PFSK-1 (cell line): Measurements from ENCODE around the gene SPOCD1.

ENCODE experiments used
- FOXP2 ChIP-seq: optimal IDR thresholded peaks from 2 replicates; pipeline ENCODE3; 2011; ENCODE audit warnings: borderline replicate concordance, control low read depth, inconsistent platforms; ENCODE audit not compliant: insufficient read depth; ENCODE audit errors: extremely low read length, extremely low read depth
- POLR2AphosphoS5 ChIP-seq: IDR thresholded peaks from 2 replicates; pipeline ENCODE4 v1.6.1; 2012; ENCODE audit warnings: low read depth, mild to moderate bottlenecking, control low read depth, low read length, moderate library complexity
- SIN3A ChIP-seq: IDR thresholded peaks from 2 replicates; pipeline ENCODE4 v1.6.1; 2012; ENCODE audit warnings: mild to moderate bottlenecking, low read length, moderate library complexity, borderline replicate concordance; ENCODE audit not compliant: insufficient read depth
- TAF1 ChIP-seq: IDR thresholded peaks from 2 replicates; pipeline ENCODE4 v1.6.1; 2012; ENCODE audit warnings: low read length, control low read depth, borderline replicate concordance; ENCODE audit not compliant: insufficient read depth
- TF ChIP-seq, protein P1 (sequence below), 2 experiments: IDR thresholded peaks; 2 replicates each; pipeline versions ENCODE4 v1.6.1 to v1.8.0; 2011 to 2012; ENCODE audit warnings: low read depth in 2 of 2, low read length in 2 of 2, control low read depth in 1 of 2, inconsistent platforms in 1 of 2, mild to moderate bottlenecking in 1 of 2, moderate library complexity in 1 of 2; ENCODE audit not compliant: insufficient read depth in 1 of 2

SPOCD1 gene

DNA sequence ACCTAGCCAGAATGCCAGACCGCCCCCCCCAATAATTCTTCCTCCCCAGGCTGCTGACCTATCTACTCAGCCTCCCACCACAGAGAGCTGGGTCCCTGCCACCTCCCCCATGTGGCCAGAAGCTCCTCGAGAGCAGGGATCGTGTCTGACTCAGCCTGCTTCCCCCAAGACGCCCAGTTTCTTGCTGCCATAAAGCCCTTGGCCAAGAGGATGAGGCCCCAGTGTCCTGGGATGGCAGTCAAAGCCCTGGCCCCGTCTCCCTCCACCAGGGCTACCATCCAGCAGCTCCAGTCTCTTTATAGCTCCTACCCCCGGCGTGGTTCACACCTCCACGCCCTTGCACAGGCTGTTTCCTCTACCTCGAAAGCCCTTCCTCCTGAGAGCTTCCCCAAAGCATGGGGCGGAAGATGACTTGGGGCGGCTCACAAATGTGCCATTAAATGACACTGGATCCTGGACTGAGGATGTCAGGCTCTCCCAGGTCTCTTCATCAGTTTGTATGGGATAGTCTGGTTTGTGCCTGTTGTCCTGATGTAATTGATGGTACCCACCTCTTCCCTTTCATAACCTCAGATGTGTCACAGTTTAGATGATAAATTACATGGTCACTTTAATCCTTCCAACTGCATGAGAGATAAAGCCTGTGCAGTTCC, 64.8 kb downstream of the SPOCD1 start:
- no peak for TF ChIP-seq SIN3A
- no peak for TF ChIP-seq POLR2AphosphoS5
- no peak for TF ChIP-seq FOXP2
- TF ChIP-seq TAF1, result no peak
- TF ChIP-seq, protein P1, sequence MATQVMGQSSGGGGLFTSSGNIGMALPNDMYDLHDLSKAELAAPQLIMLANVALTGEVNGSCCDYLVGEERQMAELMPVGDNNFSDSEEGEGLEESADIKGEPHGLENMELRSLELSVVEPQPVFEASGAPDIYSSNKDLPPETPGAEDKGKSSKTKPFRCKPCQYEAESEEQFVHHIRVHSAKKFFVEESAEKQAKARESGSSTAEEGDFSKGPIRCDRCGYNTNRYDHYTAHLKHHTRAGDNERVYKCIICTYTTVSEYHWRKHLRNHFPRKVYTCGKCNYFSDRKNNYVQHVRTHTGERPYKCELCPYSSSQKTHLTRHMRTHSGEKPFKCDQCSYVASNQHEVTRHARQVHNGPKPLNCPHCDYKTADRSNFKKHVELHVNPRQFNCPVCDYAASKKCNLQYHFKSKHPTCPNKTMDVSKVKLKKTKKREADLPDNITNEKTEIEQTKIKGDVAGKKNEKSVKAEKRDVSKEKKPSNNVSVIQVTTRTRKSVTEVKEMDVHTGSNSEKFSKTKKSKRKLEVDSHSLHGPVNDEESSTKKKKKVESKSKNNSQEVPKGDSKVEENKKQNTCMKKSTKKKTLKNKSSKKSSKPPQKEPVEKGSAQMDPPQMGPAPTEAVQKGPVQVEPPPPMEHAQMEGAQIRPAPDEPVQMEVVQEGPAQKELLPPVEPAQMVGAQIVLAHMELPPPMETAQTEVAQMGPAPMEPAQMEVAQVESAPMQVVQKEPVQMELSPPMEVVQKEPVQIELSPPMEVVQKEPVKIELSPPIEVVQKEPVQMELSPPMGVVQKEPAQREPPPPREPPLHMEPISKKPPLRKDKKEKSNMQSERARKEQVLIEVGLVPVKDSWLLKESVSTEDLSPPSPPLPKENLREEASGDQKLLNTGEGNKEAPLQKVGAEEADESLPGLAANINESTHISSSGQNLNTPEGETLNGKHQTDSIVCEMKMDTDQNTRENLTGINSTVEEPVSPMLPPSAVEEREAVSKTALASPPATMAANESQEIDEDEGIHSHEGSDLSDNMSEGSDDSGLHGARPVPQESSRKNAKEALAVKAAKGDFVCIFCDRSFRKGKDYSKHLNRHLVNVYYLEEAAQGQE (IDR thresholded peaks at IDR 0.05; ENCODE audit: insufficient read depth in 1 of 2, low read depth in 2 of 2, low read length in 2 of 2), result no peak

DNA sequence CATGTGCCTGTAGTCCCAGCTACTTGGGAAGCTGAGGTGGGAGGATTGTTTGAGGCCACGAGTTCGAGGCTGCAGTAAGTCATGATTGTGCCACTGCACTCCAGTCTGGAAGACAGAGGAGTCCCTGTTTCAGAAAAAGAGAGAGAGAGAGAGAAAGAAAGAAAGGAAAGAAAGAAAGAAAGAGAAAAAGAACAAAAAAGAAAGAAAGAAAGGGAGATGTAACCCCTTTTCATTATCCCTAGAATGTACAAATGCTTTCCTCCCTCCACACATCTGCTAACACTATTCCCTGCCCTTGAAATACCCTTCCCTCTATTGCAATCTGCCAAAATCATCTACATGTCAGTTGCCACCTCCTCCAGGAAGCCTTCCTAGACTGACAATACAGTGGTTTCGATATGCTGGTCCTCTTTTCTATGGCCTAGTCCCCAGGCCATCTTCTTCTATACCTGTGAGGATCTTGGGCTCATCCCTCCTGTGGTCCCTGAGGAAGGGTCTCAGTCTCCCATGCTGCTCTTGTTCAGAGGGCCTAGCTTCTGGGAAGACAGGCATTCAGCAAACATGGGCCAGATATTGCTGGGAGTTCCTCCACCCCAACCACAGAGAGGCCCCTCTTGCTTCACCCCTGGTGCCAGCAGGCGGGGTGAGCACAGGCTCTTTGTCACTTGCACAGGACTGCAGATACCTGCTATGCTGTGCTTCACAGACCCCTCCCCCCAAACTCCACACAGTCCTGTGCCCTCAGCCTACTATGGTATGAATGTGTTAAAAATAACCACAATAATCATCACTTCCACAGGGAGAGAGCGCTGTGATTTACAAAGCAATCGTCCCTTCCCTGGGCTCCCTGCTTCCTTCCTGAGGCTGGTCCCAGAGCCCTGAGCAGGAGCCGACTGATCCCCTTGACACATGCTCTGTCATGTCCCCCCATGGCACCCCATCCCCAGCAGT, 65.8 kb downstream of the SPOCD1 start:
- TF ChIP-seq SIN3A, result no peak
- no peak for TF ChIP-seq POLR2AphosphoS5
- no peak for TF ChIP-seq TAF1
- TF ChIP-seq, protein P1 (IDR thresholded peaks at IDR 0.05; ENCODE audit: insufficient read depth in 1 of 2, low read depth in 2 of 2, low read length in 2 of 2), result no peak
- no peak for TF ChIP-seq FOXP2

DNA sequence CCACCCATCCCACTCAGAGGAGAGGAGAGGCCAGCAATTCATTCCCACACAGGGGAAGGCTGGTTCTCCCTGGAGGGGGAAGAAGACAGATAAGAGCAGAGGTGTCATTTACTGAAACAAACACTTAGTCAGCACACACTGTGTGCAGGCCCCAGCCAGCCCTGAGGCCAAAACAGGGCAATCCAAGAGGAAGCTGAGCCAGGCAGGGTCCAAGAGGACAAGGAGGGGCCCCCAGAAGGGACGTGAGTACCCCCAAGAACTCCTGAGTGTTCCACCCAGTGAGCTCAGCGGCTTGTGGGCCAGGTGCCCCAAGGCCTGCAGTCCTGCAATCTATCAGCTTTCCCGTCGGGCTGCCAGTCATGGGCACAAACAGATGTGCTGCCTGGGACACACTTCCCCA, 67.5 kb downstream of the SPOCD1 start:
- TF ChIP-seq FOXP2 (no peak), POLR2AphosphoS5 (no peak), TAF1 (no peak), SIN3A (no peak)
- TF ChIP-seq, protein P1 (IDR thresholded peaks at IDR 0.05; ENCODE audit: insufficient read depth in 1 of 2, low read depth in 2 of 2, low read length in 2 of 2), result no peak

DNA sequence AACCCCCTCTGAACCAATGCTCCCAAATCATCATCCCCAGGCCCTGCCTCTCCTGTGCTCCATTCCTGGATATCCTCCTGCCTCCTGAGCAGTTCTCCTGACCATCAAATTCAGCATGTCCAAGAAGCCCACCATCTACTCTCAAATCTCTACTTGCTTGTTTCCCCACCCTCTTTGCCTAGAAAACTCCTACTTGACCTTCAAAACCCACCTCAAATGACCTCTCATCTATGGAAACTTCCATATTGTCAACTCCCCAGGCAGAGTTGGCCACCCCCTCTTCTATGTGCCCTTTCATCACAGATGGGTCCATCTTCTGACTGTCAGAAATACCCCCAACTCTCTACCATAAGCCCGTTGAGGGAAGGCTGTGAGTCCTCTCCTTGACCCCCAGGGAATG, 68.5 kb downstream of the SPOCD1 start:
- no peak for TF ChIP-seq FOXP2
- TF ChIP-seq, protein P1 (IDR thresholded peaks at IDR 0.05; ENCODE audit: insufficient read depth in 1 of 2, low read depth in 2 of 2, low read length in 2 of 2), result no peak
- no peak for TF ChIP-seq TAF1
- TF ChIP-seq SIN3A, result no peak
- TF ChIP-seq POLR2AphosphoS5, result no peak
